HCT116 (cell line): ENCODE results near the gene INIP. TPM values are rescaled to one million over a fixed set of nuclear protein-coding genes. Genes with fewer than 3 reads are reported as not detected.

Source experiments
- ATAC-seq: fragments of 200-7000 bp; cut with Tn5 transposase; 2 replicates; pipeline ENCODE4 v1.9.1; 2020; ENCODE audit warnings: mild to moderate bottlenecking, moderate library complexity
- BruUV-seq: library from RNA; stranded (reverse); fragments of 400-500 nt; replicated peaks from 2 replicates; lab custom pipeline; 2021; lab: Mats Ljungman, UMichigan
- CTCF ChIA-PET: fragments of 300-600 bp; sonication (Branson Sonifier 250); formaldehyde crosslinking; loops from one replicate; lab custom pipeline; 2021; ENCODE audit warnings: antibody characterized with exemption; lab: Charles Lee
- POLR2A ChIA-PET: fragments of 300-600, 350-600 bp; sonication (Branson Sonifier 250); formaldehyde crosslinking; loops from one replicate; lab custom pipeline; 2021; ENCODE audit warnings: antibody characterized with exemption; lab: Charles Lee
- RAD21 ChIA-PET, 2 experiments: fragments of 300-600 bp; sonication (Branson Sonifier 250); formaldehyde crosslinking; loops; one replicate each; lab custom pipeline; 2023; ENCODE audit warnings: low total read pairs in 2 of 2; ENCODE audit not compliant: uncharacterized antibody in 2 of 2, unreplicated experiment in 2 of 2, low non-redundant PET in 1 of 2; lab: Charles Lee
- DNase-seq: peaks from one replicate; pipeline ENCODE4 v3.0.0-alpha.2; 2010; ENCODE audit warnings: low read depth, low spot score
- H2AFZ ChIP-seq: fragments of 200-600 bp; shearing (Covaris generic), sonication (generic); 2 replicates; pipeline ENCODE4 v1.6.1; 2017; ENCODE audit warnings: low read depth, mixed run types, mixed read lengths, antibody characterized with exemption, low read length; ENCODE audit not compliant: poor library complexity, severe bottlenecking
- H3K27ac ChIP-seq: 2 replicates; pipeline ENCODE4 v1.5.1; 2012; ENCODE audit warnings: low read depth, low read length
- H3K27me3 ChIP-seq: fragments of 200-600 bp; sonication (generic); 2 replicates; pipeline ENCODE4 v1.6.1; 2016; ENCODE audit warnings: mixed run types, low read length, mixed read lengths; ENCODE audit not compliant: insufficient read depth
- H3K36me3 ChIP-seq, 2 experiments: fragments of 200-500 bp in 1 of 2; fragments of 200-600 bp in 1 of 2; sonication (Bioruptor generic) in 1 of 2; sonication (generic) in 1 of 2; 2 replicates each; pipeline versions ENCODE4 v1.5.1 to v1.6.1; 2014 to 2016; ENCODE audit warnings: low read length in 2 of 2, inconsistent platforms in 1 of 2, mixed read lengths in 1 of 2, mixed run types in 1 of 2; ENCODE audit not compliant: insufficient read depth in 2 of 2, control insufficient read depth in 1 of 2
- H3K4me1 ChIP-seq, 2 experiments: fragments of 200-600 bp in 1 of 2; sonication (generic) in 1 of 2; 2 replicates each; pipeline versions ENCODE4 v1.5.1 to v1.6.1; 2012 to 2017; ENCODE audit warnings: low read length in 2 of 2, inconsistent platforms in 1 of 2, mild to moderate bottlenecking in 1 of 2, mixed read lengths in 1 of 2, mixed run types in 1 of 2, moderate library complexity in 1 of 2; ENCODE audit not compliant: insufficient read depth in 2 of 2, control insufficient read depth in 1 of 2
- H3K4me2 ChIP-seq: fragments of 200-600 bp; sonication (generic); 2 replicates; pipeline ENCODE4 v1.6.1; 2017; ENCODE audit warnings: mixed run types, low read length, mixed read lengths
- H3K4me3 ChIP-seq, 2 experiments: fragments of 200-600 bp in 1 of 2; sonication (generic) in 1 of 2; replicated peaks in 1 of 2; 2 replicates each; pipeline ENCODE4 v1.5.1; 2011 to 2016; ENCODE audit warnings: low read length in 2 of 2, control low read depth in 1 of 2, low read depth in 1 of 2, mild to moderate bottlenecking in 1 of 2, mixed read lengths in 1 of 2, mixed run types in 1 of 2
- H3K79me2 ChIP-seq: fragments of 200-600 bp; sonication (generic); 2 replicates; pipeline ENCODE4 v1.6.1; 2017; ENCODE audit warnings: mild to moderate bottlenecking, mixed run types, low read length, moderate library complexity, mixed read lengths; ENCODE audit not compliant: insufficient read depth
- H3K9ac ChIP-seq: fragments of 200-600 bp; sonication (generic); 2 replicates; pipeline ENCODE4 v1.6.1; 2016; ENCODE audit warnings: low read length, mixed read lengths
- H3K9me2 ChIP-seq: fragments of 200-600 bp; sonication (generic), shearing (Covaris generic); 2 replicates; pipeline ENCODE4 v1.6.1; 2017; ENCODE audit warnings: mixed run types, mild to moderate bottlenecking, moderate library complexity; ENCODE audit not compliant: insufficient read depth
- H3K9me3 ChIP-seq, 2 experiments: fragments of 200-500 bp in 1 of 2; fragments of 200-600 bp in 1 of 2; sonication (Bioruptor generic) in 1 of 2; sonication (generic) in 1 of 2; 2 replicates each; pipeline ENCODE4 v1.6.1; 2014 to 2017; ENCODE audit warnings: low read length in 2 of 2, mixed read lengths in 2 of 2, inconsistent platforms in 1 of 2, low read depth in 1 of 2, mild to moderate bottlenecking in 1 of 2, mixed run types in 1 of 2, moderate library complexity in 1 of 2; ENCODE audit not compliant: control insufficient read depth in 1 of 2, insufficient read depth in 1 of 2
- H4K20me1 ChIP-seq: fragments of 200-600 bp; sonication (generic), shearing (Covaris generic); 2 replicates; pipeline ENCODE4 v1.6.1; 2017; ENCODE audit warnings: mixed run types, mild to moderate bottlenecking, moderate library complexity; ENCODE audit not compliant: insufficient read depth
- CBX3 ChIP-seq: IDR thresholded peaks from 2 replicates; pipeline ENCODE4 v1.6.1; 2012; ENCODE audit warnings: low read depth
- ELF1 ChIP-seq: IDR thresholded peaks from 2 replicates; pipeline ENCODE4 v1.6.1; 2012; ENCODE audit warnings: low read depth, borderline replicate concordance
- FOSL1 ChIP-seq: IDR thresholded peaks from 2 replicates; pipeline ENCODE4 v1.6.1; 2012; ENCODE audit warnings: low read depth
- MAX ChIP-seq: IDR thresholded peaks from 2 replicates; pipeline ENCODE4 v1.6.1; 2012
- POLR2A ChIP-seq: IDR thresholded peaks from 2 replicates; pipeline ENCODE4 v1.7.0; 2011; ENCODE audit warnings: borderline replicate concordance; ENCODE audit not compliant: insufficient read depth, insufficient read length; ENCODE audit errors: extremely low read depth
- POLR2AphosphoS5 ChIP-seq: IDR thresholded peaks from 2 replicates; pipeline ENCODE4 v1.6.1; 2011; ENCODE audit warnings: mild to moderate bottlenecking, low read depth, low read length, moderate library complexity
- RAD21 ChIP-seq: IDR thresholded peaks from 2 replicates; pipeline ENCODE4 v1.6.1; 2012; ENCODE audit warnings: low read depth, mild to moderate bottlenecking
- SP1 ChIP-seq: IDR thresholded peaks from 2 replicates; pipeline ENCODE4 v1.6.1; 2012; ENCODE audit warnings: low read depth
- SRF ChIP-seq: IDR thresholded peaks from 2 replicates; pipeline ENCODE4 v1.6.1; 2012; ENCODE audit warnings: low read depth
- TCF7L2 ChIP-seq: IDR thresholded peaks from 2 replicates; pipeline ENCODE4 v1.7.0; 2011; ENCODE audit warnings: borderline replicate concordance, inconsistent platforms; ENCODE audit not compliant: insufficient read depth, insufficient read length; ENCODE audit errors: extremely low read depth
- ZFX ChIP-seq: fragments of 450-650 bp; IDR thresholded peaks from 2 replicates; pipeline ENCODE4 v1.6.1; 2017
- intact Hi-C: fragments of 100-400 bp; cut with micrococcal nuclease; formaldehyde crosslinking; loops from 2 replicates; pipeline ENCODE4 v1.10.0; 2022
- total RNA-seq: library from RNA; stranded (reverse); gene quantifications from one replicate; pipeline ENCODE4 v1.2.1, GENCODE V29; 2021; ENCODE audit not compliant: unreplicated experiment

INIP gene
- total RNA-seq, 1 experiment from 2014 or later, result 28.9 TPM

- no TSS peak for BruUV-seq
- no peak for TF ChIP-seq TCF7L2
- TF ChIP-seq MAX, result no peak
- no peak for TF ChIP-seq SRF
- TF ChIP-seq POLR2AphosphoS5, result no peak
- TF ChIP-seq SP1, result no peak
- Histone ChIP-seq H3K9me3 (no peaks in the 10 kb centered on the region), H3K4me1 (peaks cover 0 to 21% of the 10 kb centered on the region in 2 experiments; a peak in 2 of 4 replicates), H3K4me3 (no peak overlapping the region), H3K9ac (no peak overlapping the region), H3K9me2 (no peaks in the 10 kb centered on the region), H3K79me2 (peaks cover under 1% of the 10 kb centered on the region; the same call in 1 of the 2 replicates), H3K4me2 (no peak overlapping the region), H3K36me3 (no peaks in the 10 kb centered on the region), H3K27me3 (no peaks in the 10 kb centered on the region), H3K27ac (no peak overlapping the region), H2AFZ (no peak overlapping the region), H4K20me1 (no peaks in the 10 kb centered on the region)
- intact Hi-C loops, result no loop called here
- no peak for ATAC-seq
- no peak for DNase-seq
- POLR2A ChIA-PET, result no interaction called here
- CTCF ChIA-PET, result no interaction called here
- RAD21 ChIA-PET, result no interaction called here
Observed at GRCh38 chr9:112760821-112761220, 42.9 kb upstream of the INIP start.

GRCh38 chr9:112757940-112758339 is 40.0 kb upstream of the INIP start:
- no peak for ATAC-seq
- Histone ChIP-seq H3K9ac (no peak overlapping the region), H3K4me1 (peaks cover 18 to 49% of the 10 kb centered on the region in 2 experiments), H3K36me3 (no peaks in the 10 kb centered on the region)
- RAD21 ChIA-PET, result no interaction called here
- BruUV-seq, result no TSS peak
- CTCF ChIA-PET, result no interaction called here
- TF ChIP-seq ZFX (no peak), POLR2AphosphoS5 (no peak), TCF7L2 (no peak), SP1 (no peak), CBX3 (no peak), POLR2A (no peak), FOSL1 (no peak), RAD21 (no peak), ELF1 (no peak)
- TF ChIP-seq, all 23 proteins: peak for 0
- DNase-seq, result no peak
- POLR2A ChIA-PET, result no interaction called here
- H4K20me1 ChIP-seq, result no peaks in the 10 kb centered on the region
- intact Hi-C loops, result no loop called here
- H3K4me3 ChIP-seq, result no peak overlapping the region
- no peak overlapping the region for H3K27ac ChIP-seq
- H2AFZ ChIP-seq, result no peak overlapping the region
- H3K9me2 ChIP-seq, result no peaks in the 10 kb centered on the region
- no peaks in the 10 kb centered on the region for H3K9me3 ChIP-seq
- no peaks in the 10 kb centered on the region for H3K27me3 ChIP-seq
- peaks cover 6% of the 10 kb centered on the region; the same call in 1 of the 2 replicates for H3K79me2 ChIP-seq
- 0 out of 2 replicates have a peak overlapping the region, but pooled peaks have one; percentile 3 for H3K4me2 ChIP-seq
